LNCaP clone FGC (cell line): Measurements from ENCODE around the gene TENM3.

Source experiments
- DNase-seq: peaks from one replicate; pipeline ENCODE4 v3.0.0-alpha.2; 2011; ENCODE audit warnings: low read depth
- H3K4me3 ChIP-seq: 2 replicates; pipeline ENCODE4 v1.5.1; 2011; ENCODE audit warnings: mild to moderate bottlenecking, low read depth, low read length, control low read depth
- CTCF ChIP-seq: IDR thresholded peaks from 2 replicates; pipeline ENCODE4 v1.5.1; 2012; ENCODE audit warnings: mild to moderate bottlenecking; ENCODE audit not compliant: control insufficient read depth, insufficient read depth; ENCODE audit errors: extremely low read depth

TENM3 gene

GRCh38 chr4:182688081-182688480 lies 444.9 kb downstream of the TENM3 start:
- H3K4me3 ChIP-seq, result no peak overlapping the region
- no peak for DNase-seq
- no peak for TF ChIP-seq CTCF

GRCh38 chr4:182694551-182694950 lies 451.3 kb downstream of the TENM3 start:
- no peak for TF ChIP-seq CTCF
- no peak for DNase-seq

GRCh38 chr4:182695009-182695408 lies 451.8 kb downstream of the TENM3 start:
- no peak for TF ChIP-seq CTCF
- no peak overlapping the region for H3K4me3 ChIP-seq
- no peak for DNase-seq

More at GRCh38 chr4:182694551-182694950, 451.3 kb downstream of the TENM3 start:
- H3K4me3 ChIP-seq, result no peak overlapping the region

- no peak for TF ChIP-seq CTCF
These were observed 452.6 kb downstream of the TENM3 start for GRCh38 chr4:182695842-182696241.

GRCh38 chr4:182697094-182697493 lies 453.9 kb downstream of the TENM3 start:
- no peak overlapping the region for H3K4me3 ChIP-seq
- no peak for DNase-seq
- TF ChIP-seq CTCF, result no peak

More at GRCh38 chr4:182695842-182696241, 452.6 kb downstream of the TENM3 start:
- no peak for DNase-seq
- no peak overlapping the region for H3K4me3 ChIP-seq

GRCh38 chr4:182698212-182698611 lies 455.0 kb downstream of the TENM3 start:
- no peak for TF ChIP-seq CTCF

GRCh38 chr4:182699201-182699600 lies 456.0 kb downstream of the TENM3 start:
- no peak for DNase-seq
- TF ChIP-seq CTCF, result no peak
- H3K4me3 ChIP-seq, result no peak overlapping the region

More at GRCh38 chr4:182698212-182698611, 455.0 kb downstream of the TENM3 start:
- no peak for DNase-seq
- no peak overlapping the region for H3K4me3 ChIP-seq
